ENCODE measurements around the gene FBXW8.

FBXW8 gene

DNA sequence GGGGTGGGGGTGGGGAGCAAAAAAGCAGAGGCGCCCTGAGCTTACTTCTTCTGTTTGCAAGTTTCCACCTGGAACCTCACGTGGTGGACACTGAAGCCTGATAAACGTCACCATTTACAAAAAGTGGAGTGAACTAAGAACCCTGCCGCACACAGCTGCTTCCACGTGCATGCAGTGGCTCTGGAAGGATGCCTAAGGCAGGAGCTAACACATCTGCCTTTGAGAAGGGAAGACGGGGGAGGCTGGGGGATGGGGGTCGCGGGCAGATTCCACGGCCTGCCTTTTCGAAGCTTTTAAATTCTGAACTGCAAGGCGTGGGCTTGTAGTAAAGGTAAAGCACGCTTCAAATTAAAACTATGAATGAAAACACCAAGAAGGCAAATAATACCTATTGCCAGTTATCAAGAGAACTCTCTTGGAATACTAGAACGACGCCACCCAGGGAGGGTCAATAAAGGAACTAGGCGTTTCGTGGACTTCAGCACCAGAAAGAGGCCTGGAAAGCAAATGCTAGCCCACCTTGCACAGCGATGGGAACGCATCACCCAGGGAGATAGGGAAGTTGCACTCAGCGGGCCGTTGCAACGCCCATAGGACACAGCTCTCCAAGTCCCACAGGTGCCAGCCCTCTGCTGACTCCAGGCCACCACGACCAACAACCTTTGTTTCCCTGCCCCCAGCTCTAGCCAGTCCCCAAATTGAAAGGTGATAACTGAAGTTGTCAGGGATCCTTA, 126.7 kb downstream of the FBXW8 start:
- Mint-ChIP-seq H3K36me3 (no peaks in the 10 kb centered on the region), H3K27ac (no peak overlapping the region), H3K4me1 (no peaks in the 10 kb centered on the region), H3K4me3 (no peak overlapping the region), H3K27me3 (peaks cover 23% of the 10 kb centered on the region), H3K9me3 (no peaks in the 10 kb centered on the region)
- CTCF ChIA-PET: no interaction called here
- no peak for DNase-seq

DNA sequence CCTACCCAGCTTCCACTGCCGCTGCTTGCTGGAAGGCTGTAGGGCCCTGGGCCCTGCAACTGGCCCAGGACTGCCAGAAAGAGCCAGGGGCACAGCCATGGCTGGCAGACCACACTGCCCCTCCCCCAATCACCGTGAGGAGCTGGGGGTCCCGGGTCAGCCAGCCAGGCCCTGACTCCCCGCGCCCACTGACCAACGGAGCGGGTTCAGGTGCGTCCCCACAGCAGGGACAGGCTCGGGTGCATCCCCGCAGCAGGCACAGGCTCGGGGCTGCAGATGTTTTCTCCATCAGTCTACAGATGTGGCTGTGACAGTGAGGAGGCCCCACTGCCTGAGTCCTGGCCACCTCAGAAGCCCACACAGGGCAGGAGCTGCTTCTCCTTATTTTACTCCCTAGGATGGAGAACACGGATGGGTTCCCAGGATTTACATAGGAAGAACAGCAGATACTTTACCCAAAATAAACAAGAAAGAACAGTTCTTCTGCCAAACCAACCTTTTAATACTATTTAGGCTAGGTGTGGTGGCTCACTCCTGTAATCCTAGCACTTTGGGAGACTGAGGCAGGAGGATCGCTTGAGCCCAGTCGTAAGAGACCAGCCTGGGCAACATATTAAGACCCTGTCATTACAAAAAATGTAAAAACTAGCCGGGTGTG, 127.4 kb downstream of the FBXW8 start:
- Mint-ChIP-seq H3K4me3 (no peak overlapping the region), H3K9me3 (no peaks in the 10 kb centered on the region), H3K4me1 (no peaks in the 10 kb centered on the region), H3K27ac (no peak overlapping the region), H3K27me3 (peaks cover 16% of the 10 kb centered on the region), H3K36me3 (no peaks in the 10 kb centered on the region)
- no peak for DNase-seq
- CTCF ChIA-PET: no interaction called here

DNA sequence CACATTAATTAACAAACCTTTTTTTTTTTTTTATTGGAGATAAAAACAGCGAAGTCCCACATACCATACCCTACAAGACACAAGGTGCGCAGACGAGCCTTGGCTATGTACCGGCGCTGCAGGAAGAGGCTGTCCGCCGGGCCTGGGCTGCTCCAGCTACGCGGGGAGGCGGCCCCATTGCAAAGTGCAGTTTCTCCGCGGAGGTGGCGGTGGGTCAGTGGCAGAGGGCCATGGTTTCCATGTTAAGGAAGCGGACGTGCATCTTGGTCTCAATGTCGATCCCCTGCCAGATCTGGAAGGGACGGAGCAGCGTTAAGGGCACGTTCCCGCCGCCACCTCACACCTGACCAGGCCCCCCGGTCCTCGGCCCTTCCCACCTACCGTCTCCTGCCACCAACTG, 128.2 kb downstream of the FBXW8 start:
- CTCF ChIA-PET: no interaction called here
- Mint-ChIP-seq H3K27me3 (peaks cover 9% of the 10 kb centered on the region), H3K4me3 (no peak overlapping the region), H3K4me1 (no peaks in the 10 kb centered on the region), H3K27ac (no peak overlapping the region), H3K36me3 (no peaks in the 10 kb centered on the region), H3K9me3 (no peaks in the 10 kb centered on the region)
- no peak for DNase-seq

DNA sequence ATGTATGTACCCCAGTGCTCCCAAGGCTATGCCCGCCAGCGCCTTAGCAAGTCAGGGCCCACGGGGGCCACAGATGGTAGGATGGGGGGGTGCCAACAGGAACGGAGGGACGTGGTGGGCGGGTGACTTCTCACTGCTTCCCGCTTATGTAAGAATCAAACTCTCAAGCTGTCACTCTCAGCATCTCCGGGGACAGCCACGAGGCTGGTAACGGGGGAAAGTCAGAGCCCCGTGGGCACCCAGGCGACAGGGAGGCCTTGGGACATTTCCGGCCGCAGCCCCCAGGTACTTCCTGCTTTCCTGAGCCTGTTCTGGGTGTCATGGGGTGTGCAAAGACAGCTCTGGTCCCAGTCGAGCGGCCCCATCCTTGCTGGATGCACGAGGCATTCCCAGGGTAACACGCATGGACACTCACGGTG, 129.2 kb downstream of the FBXW8 start:
- H3K4me1 Mint-ChIP-seq: no peaks in the 10 kb centered on the region
- no peaks in the 10 kb centered on the region for H3K36me3 Mint-ChIP-seq
- no peak overlapping the region for H3K4me3 Mint-ChIP-seq
- DNase-seq: no peak
- peaks cover 6% of the 10 kb centered on the region for H3K27me3 Mint-ChIP-seq
- CTCF ChIA-PET: no interaction called here
- H3K9me3 Mint-ChIP-seq: no peaks in the 10 kb centered on the region
- H3K27ac Mint-ChIP-seq: no peak overlapping the region

DNA sequence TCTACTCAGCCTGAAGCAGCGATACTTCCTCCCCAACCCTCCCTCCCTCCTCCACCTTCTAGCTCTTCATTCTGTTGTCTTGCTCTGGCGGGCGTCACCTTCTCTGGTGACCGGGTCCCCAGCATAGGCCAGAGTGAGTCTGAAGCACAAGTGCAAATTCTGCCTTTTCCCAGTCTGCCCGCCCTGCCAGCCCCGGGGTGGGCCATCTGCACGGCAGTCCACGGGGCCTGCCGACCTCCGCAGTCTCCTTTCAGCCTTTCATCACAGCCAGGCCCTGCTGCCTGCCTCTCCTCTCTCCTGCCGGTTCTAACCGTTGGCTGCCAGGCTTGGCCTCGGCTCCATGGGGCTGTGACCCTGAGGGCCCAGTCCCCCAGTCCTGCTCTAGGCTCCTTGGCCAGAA, 129.7 kb downstream of the FBXW8 start:
- Mint-ChIP-seq H3K4me1 (no peaks in the 10 kb centered on the region), H3K36me3 (no peaks in the 10 kb centered on the region), H3K27me3 (peaks cover 11% of the 10 kb centered on the region), H3K9me3 (no peaks in the 10 kb centered on the region), H3K27ac (no peak overlapping the region), H3K4me3 (no peak overlapping the region)
- CTCF ChIA-PET: no interaction called here
- no peak for DNase-seq

DNA sequence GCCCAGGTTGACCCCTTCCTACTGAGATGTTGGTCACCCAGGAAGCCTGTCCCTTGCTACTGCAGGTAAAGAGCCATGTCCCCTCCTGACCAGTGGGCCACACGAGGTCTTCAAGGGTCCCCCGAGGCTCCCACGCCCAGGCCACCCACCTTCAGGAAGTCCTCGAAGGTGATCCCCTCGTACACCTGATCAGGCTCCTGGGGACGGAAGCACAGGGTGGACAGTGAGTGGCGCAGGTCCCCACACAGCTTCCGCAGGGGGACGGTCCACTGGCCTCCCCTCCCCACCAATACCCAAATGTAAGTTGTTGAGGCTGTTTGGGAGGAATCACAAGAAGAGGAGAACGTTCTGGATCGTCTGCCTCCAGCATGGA, 131.0 kb downstream of the FBXW8 start:
- no peak overlapping the region for H3K27ac Mint-ChIP-seq
- no peak overlapping the region for H3K4me3 Mint-ChIP-seq
- H3K36me3 Mint-ChIP-seq: no peaks in the 10 kb centered on the region
- no peak for DNase-seq
- H3K4me1 Mint-ChIP-seq: no peaks in the 10 kb centered on the region
- CTCF ChIA-PET: no interaction called here
- no peaks in the 10 kb centered on the region for H3K9me3 Mint-ChIP-seq
- H3K27me3 Mint-ChIP-seq: peaks cover 20% of the 10 kb centered on the region

DNA sequence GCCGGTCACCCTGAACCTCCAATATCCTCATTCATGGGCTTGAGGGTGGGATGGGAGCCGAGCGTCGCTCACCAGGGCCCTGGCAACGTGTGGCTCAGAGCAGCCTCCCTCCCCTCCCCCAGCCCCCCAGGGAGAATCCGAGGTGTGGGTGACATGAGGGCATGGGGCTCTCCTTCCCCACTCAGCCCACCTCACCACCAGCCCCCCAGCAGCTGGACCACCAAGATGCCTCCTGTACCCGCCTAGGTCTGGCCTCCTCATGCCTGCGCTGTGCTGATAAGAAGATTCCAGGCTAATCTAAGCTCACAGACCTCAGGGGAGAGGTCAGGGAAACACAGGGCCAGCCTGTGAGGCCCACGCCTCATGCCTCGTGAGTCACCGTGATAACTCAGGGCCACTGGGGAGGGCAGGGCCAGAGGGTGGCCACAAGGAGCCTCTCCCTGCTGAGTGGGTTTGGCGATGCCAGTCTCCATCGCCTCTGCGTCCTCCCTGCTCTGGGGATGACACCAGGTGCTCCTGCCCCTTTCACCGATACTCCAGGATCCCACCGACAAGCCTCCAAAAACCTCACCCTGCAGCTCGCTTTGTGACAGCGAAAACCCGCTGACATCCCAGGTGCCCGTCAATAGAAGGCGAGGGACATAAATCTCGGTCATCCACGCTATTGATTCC, 131.6 kb downstream of the FBXW8 start:
- DNase-seq: no peak
- H3K36me3 Mint-ChIP-seq: no peaks in the 10 kb centered on the region
- no peaks in the 10 kb centered on the region for H3K4me1 Mint-ChIP-seq
- peaks cover 20% of the 10 kb centered on the region for H3K27me3 Mint-ChIP-seq
- H3K9me3 Mint-ChIP-seq: no peaks in the 10 kb centered on the region
- no peak overlapping the region for H3K27ac Mint-ChIP-seq
- CTCF ChIA-PET: no interaction called here
- H3K4me3 Mint-ChIP-seq: no peak overlapping the region

DNA sequence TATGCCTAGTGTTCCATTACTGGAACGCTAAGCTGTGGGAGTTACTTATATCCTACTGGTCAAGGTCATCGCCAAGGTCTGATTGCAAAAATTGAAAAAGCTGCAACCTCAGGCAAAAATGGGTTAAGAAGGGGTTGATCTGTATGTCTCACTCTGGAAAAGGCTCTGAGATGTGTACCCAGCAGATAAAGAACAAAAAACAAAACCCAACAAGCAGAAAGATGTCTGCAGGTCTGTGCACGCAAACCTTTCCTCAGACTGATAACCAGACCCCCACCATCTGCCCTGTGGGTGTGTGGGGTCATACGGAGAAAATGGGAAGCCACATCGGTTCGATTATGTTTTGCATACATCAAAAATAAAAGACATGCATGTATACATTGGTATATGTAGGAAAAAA, 132.1 kb downstream of the FBXW8 start:
- no peaks in the 10 kb centered on the region for H3K36me3 Mint-ChIP-seq
- H3K4me1 Mint-ChIP-seq: no peaks in the 10 kb centered on the region
- no peaks in the 10 kb centered on the region for H3K9me3 Mint-ChIP-seq
- no peak overlapping the region for H3K27ac Mint-ChIP-seq
- H3K4me3 Mint-ChIP-seq: no peak overlapping the region
- CTCF ChIA-PET: no interaction called here
- peaks cover 20% of the 10 kb centered on the region for H3K27me3 Mint-ChIP-seq
- DNase-seq: no peak

DNA sequence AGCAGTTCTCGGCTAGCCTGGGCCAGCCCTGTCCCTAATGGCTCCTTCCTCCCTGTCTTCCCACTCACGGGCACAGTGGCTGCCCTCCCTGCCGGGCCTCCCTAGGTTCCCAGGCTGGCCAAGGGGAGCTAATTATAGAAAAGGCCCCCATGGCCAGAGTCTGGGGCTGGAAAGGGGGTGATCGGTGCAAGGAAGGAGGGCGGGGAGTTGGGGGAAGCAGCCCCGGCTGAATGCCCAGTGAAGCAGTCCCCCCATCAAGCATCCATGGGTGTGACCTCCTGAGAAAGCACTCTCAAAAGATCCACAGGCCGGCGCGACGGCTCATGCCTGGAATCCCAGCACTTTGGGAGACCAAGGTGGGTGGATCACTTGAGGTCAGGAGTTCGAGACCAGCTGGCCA, 133.6 kb downstream of the FBXW8 start:
- Mint-ChIP-seq H3K4me1 (no peaks in the 10 kb centered on the region), H3K27me3 (peaks cover 20% of the 10 kb centered on the region), H3K4me3 (no peak overlapping the region), H3K9me3 (no peaks in the 10 kb centered on the region), H3K27ac (no peak overlapping the region), H3K36me3 (no peaks in the 10 kb centered on the region)
- DNase-seq: no peak
- CTCF ChIA-PET: no interaction called here

DNA sequence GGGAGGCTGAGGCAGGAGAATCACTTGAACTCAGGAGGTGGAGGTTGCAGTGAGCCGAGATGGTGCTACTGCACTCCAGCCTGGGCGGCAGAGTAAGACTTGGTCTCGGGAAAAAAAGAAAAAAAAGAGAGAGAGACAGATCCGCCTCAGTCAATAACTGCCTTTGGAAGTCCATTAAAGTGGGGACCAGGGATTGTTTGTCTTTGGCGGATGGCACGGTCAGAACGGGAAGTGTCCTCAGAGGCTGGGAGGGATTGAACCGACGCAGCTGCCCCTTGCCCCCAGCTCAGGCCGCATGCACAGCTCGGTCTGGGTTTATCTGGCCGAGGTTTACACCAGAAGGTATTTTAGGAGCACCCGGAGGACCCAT, 134.0 kb downstream of the FBXW8 start:
- H3K9me3 Mint-ChIP-seq: no peaks in the 10 kb centered on the region
- no peaks in the 10 kb centered on the region for H3K36me3 Mint-ChIP-seq
- no peak overlapping the region for H3K4me3 Mint-ChIP-seq
- CTCF ChIA-PET: no interaction called here
- DNase-seq: no peak
- peaks cover 20% of the 10 kb centered on the region for H3K27me3 Mint-ChIP-seq
- H3K27ac Mint-ChIP-seq: no peak overlapping the region
- no peaks in the 10 kb centered on the region for H3K4me1 Mint-ChIP-seq

DNA sequence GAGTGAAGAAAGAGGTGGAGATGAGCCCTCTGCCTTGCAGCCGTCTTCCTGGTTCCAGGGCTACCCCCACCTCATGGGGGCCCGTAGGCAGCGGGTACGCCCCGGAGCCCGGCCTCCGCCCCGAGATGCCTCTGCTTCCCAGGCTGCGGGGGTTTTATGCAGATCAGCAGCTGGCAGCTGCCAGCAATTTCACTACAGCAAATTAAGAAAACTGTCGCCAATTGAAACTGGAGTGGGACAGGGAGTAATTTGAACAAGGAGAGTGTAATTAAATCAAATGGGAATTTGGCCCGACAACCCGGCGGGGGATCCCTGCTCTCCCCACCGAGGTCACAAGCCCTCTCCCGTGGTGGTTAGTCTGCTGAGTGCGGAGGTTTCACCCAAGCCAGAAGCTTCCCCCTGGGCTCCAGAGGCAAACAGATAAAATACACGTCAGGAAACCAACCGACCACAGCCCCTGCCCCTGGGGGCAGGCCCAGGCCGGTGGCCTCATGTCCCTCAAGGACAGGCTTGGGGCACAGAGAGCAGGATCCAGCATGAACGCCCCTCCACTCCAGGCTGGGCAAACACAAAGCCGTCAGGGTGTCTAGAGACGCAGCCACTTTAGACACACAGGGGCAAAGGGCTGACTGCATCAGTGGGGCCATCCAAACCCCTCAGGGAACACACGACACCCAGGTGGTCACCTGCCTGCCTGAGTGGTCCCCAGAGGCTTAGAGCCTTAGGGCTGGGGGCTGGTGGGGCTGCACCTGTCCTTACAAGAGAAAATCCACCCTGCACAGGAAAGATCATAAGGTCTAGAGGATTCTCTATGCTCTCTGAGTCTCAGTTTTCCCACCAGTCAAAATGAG, 134.6 kb downstream of the FBXW8 start:
- Mint-ChIP-seq H3K9me3 (no peaks in the 10 kb centered on the region), H3K4me1 (no peaks in the 10 kb centered on the region), H3K27ac (no peak overlapping the region), H3K4me3 (no peak overlapping the region), H3K27me3 (peaks cover 20% of the 10 kb centered on the region), H3K36me3 (no peaks in the 10 kb centered on the region)
- CTCF ChIA-PET: no interaction called here
- no peak for DNase-seq

DNA sequence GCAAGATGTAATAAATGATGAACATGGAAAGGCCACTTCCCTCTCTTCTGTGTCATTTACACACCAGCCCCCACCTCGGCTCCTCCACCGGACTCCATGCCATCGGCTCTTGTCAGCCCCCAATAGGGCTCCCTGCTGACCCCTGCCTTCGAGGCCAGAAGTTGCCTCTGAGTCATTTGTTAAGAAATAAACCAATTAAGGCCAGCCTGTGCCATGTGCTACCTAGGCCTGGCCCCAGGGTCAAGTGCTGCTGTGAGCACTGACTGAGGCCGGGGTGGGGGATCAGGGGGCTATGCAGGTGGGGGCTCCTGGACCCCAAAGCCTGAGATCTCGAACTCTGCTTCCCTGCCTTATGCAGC, 135.2 kb downstream of the FBXW8 start:
- no peak overlapping the region for H3K4me3 Mint-ChIP-seq
- peaks cover 20% of the 10 kb centered on the region for H3K27me3 Mint-ChIP-seq
- DNase-seq: no peak
- H3K27ac Mint-ChIP-seq: no peak overlapping the region
- H3K4me1 Mint-ChIP-seq: no peaks in the 10 kb centered on the region
- no peaks in the 10 kb centered on the region for H3K36me3 Mint-ChIP-seq
- CTCF ChIA-PET: no interaction called here
- no peaks in the 10 kb centered on the region for H3K9me3 Mint-ChIP-seq

DNA sequence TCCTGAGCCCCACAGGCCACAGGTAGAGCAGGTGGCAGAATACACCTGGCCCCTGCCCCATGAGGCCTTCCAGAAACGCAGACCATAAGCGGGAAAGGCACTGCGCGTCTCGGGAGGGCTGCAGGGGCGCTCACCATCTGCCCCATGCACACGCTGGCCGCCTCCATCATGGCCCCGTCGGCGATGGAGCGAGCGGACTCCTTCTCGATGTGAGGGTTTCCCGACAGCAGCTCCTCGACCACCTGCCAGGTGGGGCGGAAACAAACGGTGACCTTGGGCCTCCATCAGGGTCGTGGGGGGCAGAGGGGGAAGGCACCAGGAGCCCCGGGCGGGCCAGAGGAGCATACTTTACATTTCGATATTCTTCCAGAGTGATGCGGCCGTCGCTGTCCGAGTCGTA, 135.7 kb downstream of the FBXW8 start:
- Mint-ChIP-seq H3K36me3 (no peaks in the 10 kb centered on the region), H3K9me3 (no peaks in the 10 kb centered on the region), H3K27me3 (peaks cover 22% of the 10 kb centered on the region), H3K4me3 (no peak overlapping the region), H3K27ac (no peak overlapping the region), H3K4me1 (no peaks in the 10 kb centered on the region)
- CTCF ChIA-PET: no interaction called here
- DNase-seq: no peak

DNA sequence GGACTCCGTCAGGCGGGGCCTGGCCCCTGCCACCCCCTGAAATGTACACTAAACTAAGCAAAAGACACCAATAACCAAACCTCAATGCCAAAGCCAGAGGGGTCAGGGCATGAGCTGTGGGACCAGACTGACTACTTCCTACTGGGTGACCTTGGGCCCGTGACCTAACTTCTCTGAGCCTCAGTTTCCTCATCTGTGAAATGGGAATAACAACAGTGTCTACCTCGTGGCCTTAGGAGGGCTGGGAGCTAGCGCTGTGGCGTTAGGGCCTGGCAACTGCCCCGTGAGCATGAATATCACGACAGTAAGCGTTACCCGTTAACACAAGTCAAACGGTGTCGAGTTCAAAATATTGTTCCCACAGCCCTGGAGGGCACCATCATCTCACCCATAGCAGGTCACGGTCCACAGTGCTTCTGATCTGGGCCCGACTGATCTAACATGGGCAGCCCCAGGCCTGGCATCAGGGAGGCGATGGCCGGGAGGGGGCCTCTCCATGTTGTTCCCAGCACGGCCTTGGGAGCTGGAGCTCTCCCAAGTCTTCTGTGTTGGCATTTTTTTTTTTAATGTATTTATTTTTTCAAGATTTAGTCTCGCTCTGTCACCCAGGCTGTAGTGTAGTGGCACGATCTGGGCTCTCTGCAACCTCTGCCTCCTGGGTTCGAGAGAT, 136.2 kb downstream of the FBXW8 start:
- Mint-ChIP-seq H3K9me3 (no peaks in the 10 kb centered on the region), H3K36me3 (no peaks in the 10 kb centered on the region), H3K4me1 (no peaks in the 10 kb centered on the region), H3K4me3 (no peak overlapping the region), H3K27ac (no peak overlapping the region), H3K27me3 (peaks cover 25% of the 10 kb centered on the region)
- DNase-seq: no peak
- CTCF ChIA-PET: no interaction called here

Data from activated naive CD4-positive, alpha-beta T cell treated with anti-CD3 and anti-CD28 coated beads, Interleukin-2, amount 10 ng/mL, durations not matched to agents 7 days and 5 days (primary cell).